Measurements from ENCODE around the gene IGSF9B. TPM values are rescaled to one million over a fixed set of nuclear protein-coding genes. Genes with fewer than 3 reads are reported as not detected.

IGSF9B gene
- total and polyA plus RNA-seq, 2 donors from 2014 or later: 0.86 to 10.4 TPM

DNA sequence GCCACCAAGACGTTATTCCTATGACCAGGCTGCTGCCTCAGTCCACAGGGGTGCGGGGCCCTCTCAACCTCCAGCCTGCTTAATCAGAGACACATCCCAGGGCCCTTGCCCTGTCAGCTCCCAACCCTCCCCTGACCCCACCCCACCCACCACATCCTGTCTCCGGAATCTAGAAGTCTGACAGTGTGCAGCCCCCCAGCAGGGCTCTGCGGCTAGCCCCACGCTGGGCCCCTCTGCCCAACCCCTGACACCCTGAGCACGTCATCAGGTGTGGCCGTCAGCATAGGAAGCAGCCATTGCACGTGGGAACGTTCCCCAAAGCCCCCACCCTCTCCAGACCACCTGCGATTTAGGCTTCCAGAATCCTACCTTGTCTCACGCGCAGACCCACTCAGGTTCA is 34.3 kb upstream of the IGSF9B start:
- H3K9me3 ChIP-seq (ENCODE audit: control insufficient read depth in 2 of 3, insufficient read depth in 1 of 3, low read length in 3 of 3): no peaks in the 10 kb centered on the region
- no peak for FAIRE-seq
- TF ChIP-seq, protein P1, sequence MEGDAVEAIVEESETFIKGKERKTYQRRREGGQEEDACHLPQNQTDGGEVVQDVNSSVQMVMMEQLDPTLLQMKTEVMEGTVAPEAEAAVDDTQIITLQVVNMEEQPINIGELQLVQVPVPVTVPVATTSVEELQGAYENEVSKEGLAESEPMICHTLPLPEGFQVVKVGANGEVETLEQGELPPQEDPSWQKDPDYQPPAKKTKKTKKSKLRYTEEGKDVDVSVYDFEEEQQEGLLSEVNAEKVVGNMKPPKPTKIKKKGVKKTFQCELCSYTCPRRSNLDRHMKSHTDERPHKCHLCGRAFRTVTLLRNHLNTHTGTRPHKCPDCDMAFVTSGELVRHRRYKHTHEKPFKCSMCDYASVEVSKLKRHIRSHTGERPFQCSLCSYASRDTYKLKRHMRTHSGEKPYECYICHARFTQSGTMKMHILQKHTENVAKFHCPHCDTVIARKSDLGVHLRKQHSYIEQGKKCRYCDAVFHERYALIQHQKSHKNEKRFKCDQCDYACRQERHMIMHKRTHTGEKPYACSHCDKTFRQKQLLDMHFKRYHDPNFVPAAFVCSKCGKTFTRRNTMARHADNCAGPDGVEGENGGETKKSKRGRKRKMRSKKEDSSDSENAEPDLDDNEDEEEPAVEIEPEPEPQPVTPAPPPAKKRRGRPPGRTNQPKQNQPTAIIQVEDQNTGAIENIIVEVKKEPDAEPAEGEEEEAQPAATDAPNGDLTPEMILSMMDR (IDR thresholded peaks at IDR 0.05; ENCODE audit: borderline replicate concordance, extremely low read depth, insufficient read depth): no peak
- H3K4me3 ChIP-seq (ENCODE audit: low read length in 3 of 3): no peak overlapping the region
- no peak for DNase-seq
- H3K36me3 ChIP-seq (ENCODE audit: control insufficient read depth in 2 of 3, insufficient read depth in 3 of 3, low read length in 3 of 3): no peaks in the 10 kb centered on the region
- intact Hi-C loops (cut with DNase I): no loop called here
- no peak overlapping the region for H3K9ac ChIP-seq (ENCODE audit: low read length in 3 of 3)
- no peak overlapping the region for H3K27ac ChIP-seq (ENCODE audit: low read depth in 2 of 2, low read length in 2 of 2)
- no peaks in the 10 kb centered on the region for H3K4me1 ChIP-seq (ENCODE audit: control insufficient read depth in 2 of 3, insufficient read depth in 2 of 3, low read depth in 1 of 3, low read length in 3 of 3)
- H3K27me3 ChIP-seq (ENCODE audit: control insufficient read depth, insufficient read depth, low read length): no peaks in the 10 kb centered on the region

DNA sequence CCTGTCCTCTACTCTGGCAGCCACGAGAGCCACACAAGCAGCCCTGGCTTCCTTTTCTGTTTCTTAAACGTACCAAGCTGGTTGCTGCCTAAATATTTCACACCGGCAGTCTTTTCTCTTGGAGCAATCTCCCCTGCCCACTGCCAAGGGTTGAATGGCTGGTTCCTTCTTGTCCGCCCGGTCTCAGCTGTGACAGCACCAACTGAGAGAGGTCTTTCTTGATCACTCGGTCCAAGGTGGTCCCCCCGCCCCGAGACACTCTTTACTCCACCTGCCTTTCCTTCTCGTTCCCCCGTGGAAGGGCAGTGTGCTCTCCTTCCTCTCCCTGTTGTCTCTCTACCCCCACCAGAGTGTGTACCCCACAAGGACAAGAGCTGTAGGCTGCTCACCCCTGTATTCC is 33.7 kb upstream of the IGSF9B start:
- TF ChIP-seq, protein P1 (IDR thresholded peaks at IDR 0.05; ENCODE audit: borderline replicate concordance, extremely low read depth, insufficient read depth): no peak
- H3K27me3 ChIP-seq (ENCODE audit: control insufficient read depth, insufficient read depth, low read length): no peaks in the 10 kb centered on the region
- no peaks in the 10 kb centered on the region for H3K4me1 ChIP-seq (ENCODE audit: control insufficient read depth in 2 of 3, insufficient read depth in 2 of 3, low read depth in 1 of 3, low read length in 3 of 3)
- H3K9me3 ChIP-seq (ENCODE audit: control insufficient read depth in 2 of 3, insufficient read depth in 1 of 3, low read length in 3 of 3): no peaks in the 10 kb centered on the region
- H3K27ac ChIP-seq (ENCODE audit: low read depth in 2 of 2, low read length in 2 of 2): no peak overlapping the region
- FAIRE-seq (no peak), DNase-seq (no peak)
- no peak overlapping the region for H3K4me3 ChIP-seq (ENCODE audit: low read length in 3 of 3)
- intact Hi-C loops (cut with DNase I): no loop called here
- H3K9ac ChIP-seq (ENCODE audit: low read length in 3 of 3): no peak overlapping the region
- no peaks in the 10 kb centered on the region for H3K36me3 ChIP-seq (ENCODE audit: control insufficient read depth in 2 of 3, insufficient read depth in 3 of 3, low read length in 3 of 3)

DNA sequence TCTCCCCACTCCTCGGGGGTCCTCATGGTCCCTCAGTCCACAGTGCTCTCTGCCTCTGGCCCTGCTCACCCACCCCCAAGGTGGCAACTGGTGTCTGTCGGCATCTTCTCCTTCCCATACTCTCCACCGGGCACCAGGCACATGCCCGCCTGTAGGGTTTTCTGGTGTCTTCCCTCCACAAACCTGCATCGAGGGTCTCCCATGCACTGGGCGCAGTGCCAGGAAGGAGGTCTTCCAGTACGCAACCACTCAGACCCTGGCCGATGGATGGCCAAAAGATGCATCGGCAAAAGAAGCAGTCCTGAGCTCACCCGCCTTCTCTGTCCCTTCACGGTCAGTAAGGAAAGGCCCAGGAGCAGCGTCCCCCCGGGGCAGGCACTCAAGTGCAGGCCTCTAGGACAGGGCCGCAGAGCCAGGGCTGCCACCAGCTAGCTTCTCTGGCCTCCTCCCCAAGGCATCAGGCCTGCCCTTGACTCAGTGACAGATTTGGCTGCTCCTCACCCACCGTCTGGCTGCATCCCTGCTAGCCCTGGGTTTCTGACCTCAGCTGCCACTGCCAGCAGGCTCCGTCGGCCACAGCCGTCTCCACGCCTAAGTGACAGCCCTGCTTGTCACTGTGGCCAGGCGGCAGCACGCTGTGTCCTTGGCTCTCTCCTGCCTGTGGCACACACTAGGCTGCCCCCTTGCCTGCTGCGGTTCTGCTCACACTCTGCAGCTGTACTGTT is 32.1 kb upstream of the IGSF9B start:
- Histone ChIP-seq H3K27ac (ENCODE audit: low read depth in 2 of 2, low read length in 2 of 2) (no peak overlapping the region), H3K27me3 (ENCODE audit: control insufficient read depth, insufficient read depth, low read length) (no peaks in the 10 kb centered on the region), H3K9ac (ENCODE audit: low read length in 3 of 3) (no peak overlapping the region), H3K4me1 (ENCODE audit: control insufficient read depth in 2 of 3, insufficient read depth in 2 of 3, low read depth in 1 of 3, low read length in 3 of 3) (no peaks in the 10 kb centered on the region), H3K9me3 (ENCODE audit: control insufficient read depth in 2 of 3, insufficient read depth in 1 of 3, low read length in 3 of 3) (no peaks in the 10 kb centered on the region), H3K4me3 (ENCODE audit: low read length in 3 of 3) (no peak overlapping the region), H3K36me3 (ENCODE audit: control insufficient read depth in 2 of 3, insufficient read depth in 3 of 3, low read length in 3 of 3) (no peaks in the 10 kb centered on the region)
- FAIRE-seq: no peak
- intact Hi-C loops (cut with DNase I): no loop called here
- DNase-seq: no peak
- TF ChIP-seq, protein P1 (IDR thresholded peaks at IDR 0.05; ENCODE audit: borderline replicate concordance, extremely low read depth, insufficient read depth): no peak

DNA sequence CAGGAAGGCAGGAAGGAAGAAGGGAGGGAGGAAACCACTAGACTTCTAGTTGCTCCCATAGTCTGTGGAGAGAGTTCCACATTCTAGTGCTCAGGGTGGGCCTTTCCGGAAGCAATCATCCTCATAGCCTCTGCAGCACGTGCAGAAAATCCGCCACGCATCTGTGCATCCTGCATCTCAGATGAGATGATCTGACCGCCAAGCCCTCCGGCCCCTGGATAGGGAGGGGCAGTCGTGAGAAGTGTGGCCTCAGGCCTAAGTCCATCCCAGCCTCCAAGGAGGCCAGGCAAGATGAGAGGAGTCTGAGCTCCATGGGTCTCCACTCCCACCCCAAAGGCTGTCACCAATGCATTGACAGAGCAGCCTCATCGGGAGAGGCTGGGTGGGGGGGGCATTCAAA is 30.4 kb upstream of the IGSF9B start:
- Histone ChIP-seq H3K9ac (ENCODE audit: low read length in 3 of 3) (no peak overlapping the region), H3K4me1 (ENCODE audit: control insufficient read depth in 2 of 3, insufficient read depth in 2 of 3, low read depth in 1 of 3, low read length in 3 of 3) (no peaks in the 10 kb centered on the region), H3K9me3 (ENCODE audit: control insufficient read depth in 2 of 3, insufficient read depth in 1 of 3, low read length in 3 of 3) (no peaks in the 10 kb centered on the region), H3K27ac (ENCODE audit: low read depth in 2 of 2, low read length in 2 of 2) (no peak overlapping the region), H3K4me3 (ENCODE audit: low read length in 3 of 3) (no peak overlapping the region), H3K27me3 (ENCODE audit: control insufficient read depth, insufficient read depth, low read length) (no peaks in the 10 kb centered on the region), H3K36me3 (ENCODE audit: control insufficient read depth in 2 of 3, insufficient read depth in 3 of 3, low read length in 3 of 3) (no peaks in the 10 kb centered on the region)
- DNase-seq (no peak), FAIRE-seq (no peak)
- intact Hi-C loops (cut with DNase I): no loop called here
- TF ChIP-seq, protein P1 (IDR thresholded peaks at IDR 0.05; ENCODE audit: borderline replicate concordance, extremely low read depth, insufficient read depth): no peak

Measured in kidney (tissue), 14 donors.